ENCODE data around the gene CCL26. TPM values are rescaled to one million over a fixed set of nuclear protein-coding genes. Genes with fewer than 3 reads are reported as not detected.

The CCL26 gene
- total RNA-seq, result not detected in 3 replicates
- long read RNA-seq, result 0 reads

DNA sequence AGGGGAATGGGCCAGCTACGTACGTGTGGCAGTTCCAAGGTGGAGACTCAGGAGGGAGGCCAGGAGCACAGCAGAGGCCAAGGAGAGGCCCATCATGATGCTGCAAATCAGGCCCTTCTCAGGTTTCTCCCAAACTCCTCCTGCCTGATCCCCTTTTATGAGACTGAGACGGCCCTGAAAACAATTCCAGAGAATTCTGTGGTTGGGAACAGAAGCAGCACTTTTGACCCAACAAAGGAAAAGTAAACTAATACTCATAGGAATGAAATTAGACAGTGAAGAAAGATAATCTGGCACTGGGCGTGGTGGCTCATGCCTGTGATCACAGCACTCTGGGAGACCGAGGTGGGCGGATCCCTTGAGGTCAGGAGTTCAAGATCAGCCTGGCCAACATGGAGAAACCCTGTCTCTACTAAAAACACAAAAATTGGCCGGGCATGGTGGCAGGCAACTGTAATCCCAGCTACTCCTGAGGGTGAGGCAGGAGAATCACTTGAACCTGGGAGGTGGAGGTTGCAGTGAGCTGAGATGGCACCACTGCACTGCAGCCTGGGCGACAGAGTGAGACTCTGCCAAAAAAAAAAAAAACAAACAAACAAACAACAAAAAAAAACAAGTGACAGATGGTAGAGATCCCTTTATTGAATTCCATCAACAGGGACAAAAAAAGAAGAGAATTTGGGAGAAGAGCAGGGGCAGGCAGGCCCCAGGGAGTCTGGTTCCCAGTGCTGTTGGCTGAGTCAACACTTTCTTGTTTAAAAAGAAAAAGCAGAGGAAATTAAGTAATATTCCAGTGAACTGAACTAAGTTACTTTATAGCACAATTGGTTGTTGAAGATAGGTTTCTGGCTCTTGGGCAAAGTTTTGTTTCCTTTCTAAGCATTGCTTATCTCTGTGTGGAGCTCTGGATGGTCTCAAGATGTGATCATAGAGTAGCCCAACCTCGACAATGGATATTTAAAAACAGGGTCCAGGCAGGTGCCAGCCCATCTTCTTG lies at the start of gene CCL26:
Gene CCL26, minus strand, starts transcription at position 131 of the 997 bp plus-strand sequence. Its CDS starts 35 bp downstream, at position 96.
- Mint-ChIP-seq H3K36me3 (ENCODE audit: low read depth) (no peaks in the 10 kb centered on the region), H3K4me1 (ENCODE audit: low read depth) (peaks cover 18% of the 10 kb centered on the region), H3K27me3 (ENCODE audit: low read depth) (no peaks in the 10 kb centered on the region), H3K9me3 (ENCODE audit: low read depth) (no peaks in the 10 kb centered on the region), H3K27ac (ENCODE audit: unreplicated experiment) (peak within 1 kb of the TSS; percentile 3), H3K4me3 (ENCODE audit: unreplicated experiment) (no peak within 1 kb of the TSS)
- no peak for TF ChIP-seq CTCF (IDR thresholded peaks at IDR 0.05)
- no peak for DNase-seq (ENCODE audit: low spot score)

- H3K27ac Mint-ChIP-seq (ENCODE audit: unreplicated experiment), result no peak overlapping the region
- no peaks in the 10 kb centered on the region for H3K4me1 Mint-ChIP-seq (ENCODE audit: low read depth)
- H3K4me3 Mint-ChIP-seq (ENCODE audit: unreplicated experiment), result no peak overlapping the region
- no peaks in the 10 kb centered on the region for H3K36me3 Mint-ChIP-seq (ENCODE audit: low read depth)
- no peak for DNase-seq (ENCODE audit: low spot score)
- no peaks in the 10 kb centered on the region for H3K9me3 Mint-ChIP-seq (ENCODE audit: low read depth)
- no peak for TF ChIP-seq CTCF (IDR thresholded peaks at IDR 0.05)
- peaks cover 26% of the 10 kb centered on the region for H3K27me3 Mint-ChIP-seq (ENCODE audit: low read depth)
Measured at GRCh38 chr7:75820688-75821087, 48.7 kb upstream of the CCL26 start.

DNA sequence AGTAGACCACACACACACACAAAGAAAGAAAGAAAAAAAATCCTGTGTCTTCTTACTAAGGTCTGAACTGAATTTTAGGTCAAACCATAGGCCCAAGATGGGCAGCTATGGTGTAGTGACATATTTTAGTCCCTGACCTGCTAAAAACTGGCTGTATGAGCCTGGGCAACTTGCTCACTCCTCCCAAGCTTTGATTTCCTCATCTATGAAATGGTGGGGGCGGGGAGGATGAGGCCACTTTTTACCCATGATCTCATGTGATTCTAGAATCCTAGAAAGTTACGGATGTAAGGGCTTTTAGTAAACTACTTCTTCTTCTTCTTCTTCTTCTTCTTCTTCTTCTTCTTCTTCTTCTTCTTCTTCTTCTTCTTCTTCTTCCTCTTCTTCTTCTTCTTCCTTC lies 47.7 kb upstream of the CCL26 start:
- Mint-ChIP-seq H3K27ac (ENCODE audit: unreplicated experiment) (no peak overlapping the region), H3K4me1 (ENCODE audit: low read depth) (no peaks in the 10 kb centered on the region), H3K36me3 (ENCODE audit: low read depth) (no peaks in the 10 kb centered on the region), H3K27me3 (ENCODE audit: low read depth) (peaks cover 24% of the 10 kb centered on the region), H3K9me3 (ENCODE audit: low read depth) (no peaks in the 10 kb centered on the region), H3K4me3 (ENCODE audit: unreplicated experiment) (no peak overlapping the region)
- DNase-seq (ENCODE audit: low spot score), result no peak
- no peak for TF ChIP-seq CTCF (IDR thresholded peaks at IDR 0.05)

- TF ChIP-seq CTCF (IDR thresholded peaks at IDR 0.05), result no peak
- H3K27me3 Mint-ChIP-seq (ENCODE audit: low read depth), result peaks cover 17% of the 10 kb centered on the region
- no peaks in the 10 kb centered on the region for H3K4me1 Mint-ChIP-seq (ENCODE audit: low read depth)
- H3K27ac Mint-ChIP-seq (ENCODE audit: unreplicated experiment), result no peak overlapping the region
- no peaks in the 10 kb centered on the region for H3K9me3 Mint-ChIP-seq (ENCODE audit: low read depth)
- no peak for DNase-seq (ENCODE audit: low spot score)
- no peak overlapping the region for H3K4me3 Mint-ChIP-seq (ENCODE audit: unreplicated experiment)
- no peaks in the 10 kb centered on the region for H3K36me3 Mint-ChIP-seq (ENCODE audit: low read depth)
Measured at GRCh38 chr7:75818472-75818871, 46.5 kb upstream of the CCL26 start.

GRCh38 chr7:75817116-75817515 lies 45.1 kb upstream of the CCL26 start:
- Mint-ChIP-seq H3K4me3 (ENCODE audit: unreplicated experiment) (no peak overlapping the region), H3K27ac (ENCODE audit: unreplicated experiment) (no peak overlapping the region), H3K9me3 (ENCODE audit: low read depth) (no peaks in the 10 kb centered on the region), H3K36me3 (ENCODE audit: low read depth) (no peaks in the 10 kb centered on the region), H3K4me1 (ENCODE audit: low read depth) (no peaks in the 10 kb centered on the region), H3K27me3 (ENCODE audit: low read depth) (peaks cover 8% of the 10 kb centered on the region)
- TF ChIP-seq CTCF (IDR thresholded peaks at IDR 0.05), result no peak
- no peak for DNase-seq (ENCODE audit: low spot score)
